Liver (tissue), 9 donors: ENCODE results near the gene TFF3. TPM values are rescaled to one million over a fixed set of nuclear protein-coding genes. Genes with fewer than 3 reads are reported as not detected.

ENCODE experiments used
- DNase-seq: peaks from one replicate; pipeline ENCODE4 v3.0.0-alpha.2; 2017; ENCODE audit warnings: low spot score
- H3K27ac ChIP-seq, 2 donors: one replicate each; pipeline ENCODE4 v1.7.0; 2013; ENCODE audit warnings: inconsistent platforms in 2 of 2, low read length in 2 of 2, control low read depth in 1 of 2, low read depth in 1 of 2, mild to moderate bottlenecking in 1 of 2
- H3K27me3 ChIP-seq, 4 donors: one replicate each; pipeline versions ENCODE4 v1.6.1 to v1.7.0; 2013; ENCODE audit warnings: low read length in 3 of 4, inconsistent platforms in 1 of 4, mild to moderate bottlenecking in 1 of 4, moderate library complexity in 1 of 4; ENCODE audit not compliant: control insufficient read depth in 4 of 4, insufficient read depth in 4 of 4
- H3K36me3 ChIP-seq, 4 donors: one replicate each; pipeline versions ENCODE4 v1.6.1 to v1.7.0; 2013; ENCODE audit warnings: low read length in 3 of 4, mild to moderate bottlenecking in 3 of 4, low read depth in 1 of 4, moderate library complexity in 1 of 4; ENCODE audit not compliant: control insufficient read depth in 4 of 4, insufficient read depth in 3 of 4
- H3K4me1 ChIP-seq, 4 donors: one replicate each; pipeline versions ENCODE4 v1.6.1 to v1.7.0; 2013; ENCODE audit warnings: low read length in 3 of 4, mild to moderate bottlenecking in 3 of 4, moderate library complexity in 1 of 4; ENCODE audit not compliant: control insufficient read depth in 4 of 4, insufficient read depth in 4 of 4
- H3K4me3 ChIP-seq, 3 donors: one replicate each; pipeline versions ENCODE4 v1.6.1 to v1.7.0; 2013; ENCODE audit warnings: low read length in 3 of 3, control low read depth in 1 of 3, low read depth in 1 of 3, mild to moderate bottlenecking in 1 of 3
- H3K9ac ChIP-seq, 2 donors: one replicate each; pipeline ENCODE4 v1.7.0; 2013; ENCODE audit warnings: low read length in 2 of 2, mild to moderate bottlenecking in 2 of 2, moderate library complexity in 2 of 2, control low read depth in 1 of 2, low read depth in 1 of 2
- H3K9me3 ChIP-seq, 4 donors: one replicate each; pipeline versions ENCODE4 v1.6.1 to v1.7.0; 2013; ENCODE audit warnings: low read length in 3 of 4; ENCODE audit not compliant: control insufficient read depth in 4 of 4
- ATF3 ChIP-seq: IDR thresholded peaks from 2 replicates; pipeline ENCODE4 v1.6.1; 2016; ENCODE audit warnings: antibody characterized with exemption
- CTCF ChIP-seq: fragments of 150-350 bp; IDR thresholded peaks from 2 replicates; pipeline ENCODE4 v1.5.1; 2017; ENCODE audit warnings: improper control_type of control experiment, low read depth, low read length; ENCODE audit not compliant: missing input control
- EGR1 ChIP-seq, 2 donors: IDR thresholded peaks; 2 replicates each; pipeline ENCODE4 v1.6.1; 2016 to 2018; ENCODE audit warnings: antibody characterized with exemption in 2 of 2, low read depth in 2 of 2
- FOXA2 ChIP-seq: IDR thresholded peaks from 2 replicates; pipeline ENCODE4 v1.6.1; 2016; ENCODE audit warnings: antibody characterized with exemption
- GABPA ChIP-seq, 2 donors: IDR thresholded peaks in 1 of 2; conservative IDR thresholded peaks in 1 of 2; 2 replicates each; pipeline ENCODE4 v1.6.1; 2016; ENCODE audit warnings: antibody characterized with exemption in 2 of 2, mild to moderate bottlenecking in 1 of 2, moderate library complexity in 1 of 2
- HNF4A ChIP-seq, 2 donors: conservative IDR thresholded peaks; 2 replicates each; pipeline ENCODE4 v1.6.1; 2016; ENCODE audit warnings: antibody characterized with exemption in 2 of 2, mild to moderate bottlenecking in 2 of 2
- HNF4G ChIP-seq: IDR thresholded peaks from 2 replicates; pipeline ENCODE4 v1.6.1; 2016; ENCODE audit warnings: antibody characterized with exemption
- JUND ChIP-seq, 2 donors: IDR thresholded peaks; 2 replicates each; pipeline ENCODE4 v1.6.1; 2016; ENCODE audit warnings: antibody characterized with exemption in 2 of 2
- MAX ChIP-seq: IDR thresholded peaks from 2 replicates; pipeline ENCODE4 v1.6.1; 2016; ENCODE audit warnings: antibody characterized with exemption
- NR2F2 ChIP-seq: IDR thresholded peaks from 2 replicates; pipeline ENCODE4 v1.6.1; 2016; ENCODE audit warnings: antibody characterized with exemption
- REST ChIP-seq: IDR thresholded peaks from 2 replicates; pipeline ENCODE4 v1.6.1; 2016; ENCODE audit warnings: antibody characterized with exemption, mild to moderate bottlenecking
- RXRA ChIP-seq, 2 donors: IDR thresholded peaks; 2 replicates each; pipeline ENCODE4 v1.6.1; 2017 to 2018; ENCODE audit warnings: antibody characterized with exemption in 2 of 2, mild to moderate bottlenecking in 1 of 2
- SP1 ChIP-seq: IDR thresholded peaks from 2 replicates; pipeline ENCODE4 v1.6.1; 2018; ENCODE audit warnings: antibody characterized with exemption, mild to moderate bottlenecking
- TAF1 ChIP-seq: conservative IDR thresholded peaks from 2 replicates; pipeline ENCODE4 v1.6.1; 2016; ENCODE audit warnings: antibody characterized with exemption, mild to moderate bottlenecking
- YY1 ChIP-seq: IDR thresholded peaks from 2 replicates; pipeline ENCODE4 v1.6.1; 2016; ENCODE audit warnings: antibody characterized with exemption, mild to moderate bottlenecking
- ZBTB33 ChIP-seq: IDR thresholded peaks from 2 replicates; pipeline ENCODE4 v1.6.1; 2016; ENCODE audit warnings: antibody characterized with exemption
- WGBS: extraction: QIAGEN DNeasy Blood & Tissue Kit; methylation state at CpG from one replicate; pipeline ENCODE4 v1.1.7; 2013; 5-methylcytosine and 5-hydroxymethylcytosine counted together
- polyA plus RNA-seq, 2 donors: library from polyadenylated mRNA; stranded (reverse) in 1 of 2; unstranded in 1 of 2; fragments of 200-250 nt in 1 of 2; fragments of >200 nt in 1 of 2; fragmentation: Nextera tagmentation in 1 of 2; extraction: Ambion mirVana in 1 of 2; gene quantifications; one replicate each; pipeline versions ENCODE4 v1.2.1 to v1.2.3, GENCODE V29; 2013 to 2015
- total RNA-seq, 2 donors: library from RNA; depleted of rRNA; stranded (reverse); fragments of >200 nt; gene quantifications; one replicate each; pipeline ENCODE4 v1.2.3, GENCODE V29; 2014
- donor health status: healthy.
- donor health status: healthy.
- donor health status: healthy.
- donor health status: healthy.
- donor health status: healthy.

Gene TFF3
- total and polyA plus RNA-seq, 4 donors = 0.09 to 4.1 (median 1.5) TPM

GRCh38 chr21:42331660-42332059 lies 16.5 kb upstream of the TFF3 start:
- Histone ChIP-seq H3K4me3 (no peak overlapping the region), H3K4me1 (no peaks in the 10 kb centered on the region), H3K9ac (no peak overlapping the region), H3K9me3 (no peaks in the 10 kb centered on the region), H3K36me3 (no peaks in the 10 kb centered on the region), H3K27me3 (no peaks in the 10 kb centered on the region), H3K27ac (no peak overlapping the region)
- TF ChIP-seq GABPA (IDR thresholded peaks at IDR 0.05 in 1 of 2, conservative IDR thresholded peaks at IDR 0.05 in 1 of 2) (no peak), ZBTB33 (no peak), NR2F2 (no peak), MAX (no peak), JUND (IDR thresholded peaks at IDR 0.05) (no peak), REST (no peak)
- no peak for DNase-seq

- 70% methylated on average over 4 of the region's 4 CpGs for WGBS
- no peak overlapping the region for H3K27ac ChIP-seq
- no peak for TF ChIP-seq REST
- no peak for TF ChIP-seq ZBTB33
- TF ChIP-seq HNF4G = no peak
- no peak for TF ChIP-seq EGR1 (IDR thresholded peaks at IDR 0.05; ENCODE audit: low read depth in 2 of 2)
- no peak for TF ChIP-seq ATF3
- no peak for TF ChIP-seq CTCF
- TF ChIP-seq YY1 = no peak
- no peak for TF ChIP-seq NR2F2
- TF ChIP-seq MAX = no peak
- TF ChIP-seq HNF4A (conservative IDR thresholded peaks at IDR 0.05) = no peak
- no peak for TF ChIP-seq RXRA (IDR thresholded peaks at IDR 0.05)
- TF ChIP-seq SP1 = no peak
- TF ChIP-seq TAF1 = no peak
- TF ChIP-seq FOXA2 = no peak
Observed at GRCh38 chr21:42330380-42331371, 15.5 kb upstream of the TFF3 start.

More at GRCh38 chr21:42330380-42331371, 15.5 kb upstream of the TFF3 start:
- Histone ChIP-seq H3K27me3 (no peaks in the 10 kb centered on the region), H3K4me3 (no peak overlapping the region), H3K4me1 (no peaks in the 10 kb centered on the region), H3K9me3 (no peaks in the 10 kb centered on the region), H3K9ac (no peak overlapping the region), H3K36me3 (no peaks in the 10 kb centered on the region)
- no peak for DNase-seq
